Brain microvascular endothelial cell (primary cell): ENCODE results near the gene COL27A1.

Source experiments
- DNase-seq: peaks from one replicate; pipeline ENCODE4 v3.0.0-alpha.2; 2020
- H3K27ac ChIP-seq: fragments of 250-450 bp; sonication (Bioruptor Pico); 2 replicates; pipeline ENCODE4 v1.5.1; 2020; ENCODE audit warnings: mild to moderate bottlenecking, moderate library complexity
- H3K27me3 ChIP-seq: fragments of 250-450 bp; sonication (Bioruptor Pico); replicated peaks from 2 replicates; pipeline ENCODE4 v1.5.1; 2020; ENCODE audit warnings: mild to moderate bottlenecking
- H3K36me3 ChIP-seq: fragments of 250-450 bp; sonication (Bioruptor Pico); replicated peaks from 2 replicates; pipeline ENCODE4 v1.5.1; 2020; ENCODE audit warnings: mild to moderate bottlenecking
- H3K4me3 ChIP-seq: 2 replicates; pipeline ENCODE4 v1.5.1; 2011; ENCODE audit warnings: low read depth, mild to moderate bottlenecking, control low read depth, low read length, moderate library complexity
- in situ Hi-C: cut with HindIII; loops from 2 replicates; pipeline ENCODE4 v1.10.0; 2017; ENCODE audit warnings: low sequenced_read_pairs, low pct_ligation_motif_present
- TF ChIP-seq, protein P1 (sequence below): IDR thresholded peaks from 2 replicates; pipeline ENCODE4 v1.5.1; 2011; ENCODE audit warnings: low read depth, mild to moderate bottlenecking, moderate library complexity, low read length, control low read depth, inconsistent platforms; ENCODE audit errors: missing control alignments

The COL27A1 gene

DNA sequence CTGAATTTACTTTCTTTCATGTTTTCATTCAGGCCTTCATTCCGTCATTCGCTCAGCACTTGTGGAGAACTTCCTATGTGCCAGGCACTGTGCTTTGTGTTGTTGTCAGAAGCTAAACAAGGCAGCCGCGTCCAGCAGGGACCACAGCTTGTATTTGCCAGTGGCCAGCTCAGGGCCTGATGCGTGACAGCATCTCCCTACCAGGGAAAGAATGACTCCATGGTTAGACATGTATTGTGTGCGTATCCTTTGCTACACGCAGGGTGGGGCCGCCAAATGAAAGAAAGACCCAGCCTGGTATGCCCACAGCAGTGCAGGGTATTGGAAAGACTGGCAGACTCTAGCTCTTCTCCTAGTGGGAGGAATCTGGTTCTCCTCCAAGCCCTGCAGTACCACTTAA is 4.7 kb upstream of the COL27A1 start:
- peaks cover 19% of the 10 kb centered on the region for H3K27me3 ChIP-seq
- TF ChIP-seq, protein P1, sequence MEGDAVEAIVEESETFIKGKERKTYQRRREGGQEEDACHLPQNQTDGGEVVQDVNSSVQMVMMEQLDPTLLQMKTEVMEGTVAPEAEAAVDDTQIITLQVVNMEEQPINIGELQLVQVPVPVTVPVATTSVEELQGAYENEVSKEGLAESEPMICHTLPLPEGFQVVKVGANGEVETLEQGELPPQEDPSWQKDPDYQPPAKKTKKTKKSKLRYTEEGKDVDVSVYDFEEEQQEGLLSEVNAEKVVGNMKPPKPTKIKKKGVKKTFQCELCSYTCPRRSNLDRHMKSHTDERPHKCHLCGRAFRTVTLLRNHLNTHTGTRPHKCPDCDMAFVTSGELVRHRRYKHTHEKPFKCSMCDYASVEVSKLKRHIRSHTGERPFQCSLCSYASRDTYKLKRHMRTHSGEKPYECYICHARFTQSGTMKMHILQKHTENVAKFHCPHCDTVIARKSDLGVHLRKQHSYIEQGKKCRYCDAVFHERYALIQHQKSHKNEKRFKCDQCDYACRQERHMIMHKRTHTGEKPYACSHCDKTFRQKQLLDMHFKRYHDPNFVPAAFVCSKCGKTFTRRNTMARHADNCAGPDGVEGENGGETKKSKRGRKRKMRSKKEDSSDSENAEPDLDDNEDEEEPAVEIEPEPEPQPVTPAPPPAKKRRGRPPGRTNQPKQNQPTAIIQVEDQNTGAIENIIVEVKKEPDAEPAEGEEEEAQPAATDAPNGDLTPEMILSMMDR = no peak

DNA sequence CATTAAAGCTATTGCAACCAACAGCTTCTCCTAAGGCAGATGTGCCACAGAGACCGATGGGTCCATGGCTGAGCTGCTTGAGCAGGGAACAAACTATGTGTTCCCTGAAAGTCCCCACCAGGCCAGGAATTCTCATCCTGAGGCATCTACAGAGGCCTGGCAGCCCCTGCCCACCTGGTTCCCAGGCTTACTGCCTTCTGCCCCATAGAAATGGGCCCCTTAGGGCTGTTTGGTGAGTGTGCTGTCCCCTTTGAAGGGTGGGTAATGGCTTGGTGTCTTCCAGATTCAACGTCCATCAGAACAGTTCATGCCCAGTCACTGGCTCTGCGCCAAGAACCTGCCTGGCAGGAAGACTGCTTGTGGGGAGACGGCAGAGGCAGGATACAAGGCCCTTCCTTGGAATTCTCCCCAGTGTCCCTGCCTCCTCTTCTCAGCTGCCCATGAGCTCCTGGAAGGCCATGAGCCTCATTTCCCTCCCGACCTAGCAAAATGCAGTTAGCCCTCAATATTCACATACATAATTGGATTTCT is 3.8 kb upstream of the COL27A1 start:
- no peak for DNase-seq
- H3K4me3 ChIP-seq = no peak overlapping the region
- H3K27ac ChIP-seq = no peak overlapping the region
- peaks cover 19% of the 10 kb centered on the region for H3K27me3 ChIP-seq
- in situ Hi-C loops = no loop called here
- TF ChIP-seq, protein P1 = no peak
- no peaks in the 10 kb centered on the region for H3K36me3 ChIP-seq

More for the DNA sequence above, 4.7 kb upstream of the COL27A1 start:
- in situ Hi-C loops = no loop called here
- no peak for DNase-seq
- Histone ChIP-seq H3K27ac (no peak overlapping the region), H3K36me3 (no peaks in the 10 kb centered on the region), H3K4me3 (no peak overlapping the region)

DNA sequence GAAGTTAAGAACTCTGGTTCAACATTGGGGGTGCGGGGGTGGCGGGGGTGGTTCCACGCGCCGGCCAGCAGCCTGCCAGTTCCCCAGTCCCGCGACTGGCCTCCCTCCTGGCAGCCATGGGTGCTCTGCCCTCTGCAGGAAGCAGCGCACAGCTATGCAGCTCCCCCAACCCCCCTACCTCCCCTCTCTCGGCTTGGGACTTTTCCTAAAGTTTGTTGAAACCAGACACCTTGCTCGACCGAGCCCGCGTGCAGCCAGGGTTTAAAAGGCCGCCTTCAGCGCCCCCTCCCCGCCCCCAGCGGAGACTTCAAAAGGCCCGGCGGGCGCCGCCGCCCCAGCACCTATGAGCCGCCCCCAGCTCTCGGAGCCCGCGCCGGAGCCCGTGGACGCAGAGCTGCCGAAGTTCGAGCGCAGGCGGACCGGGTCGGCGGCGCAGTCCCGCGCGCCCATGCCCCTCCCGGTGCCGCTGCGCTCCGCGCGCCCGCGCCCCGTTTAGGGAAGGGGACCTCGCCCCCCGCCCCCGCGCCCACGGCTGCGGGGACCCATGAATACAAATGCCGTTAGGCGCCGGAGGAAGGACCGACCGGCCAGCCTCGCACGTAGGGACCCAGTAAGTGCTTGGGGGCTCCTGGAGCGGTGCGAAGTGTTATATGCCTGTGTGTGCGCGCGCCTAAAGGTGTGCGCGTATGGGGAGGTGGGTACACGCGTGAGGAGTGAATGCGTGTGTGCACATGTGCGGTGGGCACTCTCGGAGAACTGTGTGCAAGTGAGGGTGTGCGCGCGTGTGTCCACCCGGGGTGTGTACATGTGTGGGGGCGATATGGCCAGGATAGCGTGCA is 1.4 kb upstream of the COL27A1 start:
- no peak for DNase-seq
- no peak overlapping the region for H3K27ac ChIP-seq
- peak overlapping the region; percentile 39 for H3K4me3 ChIP-seq
- in situ Hi-C loops = no loop called here
- TF ChIP-seq, protein P1 = peak; percentile 66
- H3K36me3 ChIP-seq = no peaks in the 10 kb centered on the region
- peaks cover 19% of the 10 kb centered on the region for H3K27me3 ChIP-seq

DNA sequence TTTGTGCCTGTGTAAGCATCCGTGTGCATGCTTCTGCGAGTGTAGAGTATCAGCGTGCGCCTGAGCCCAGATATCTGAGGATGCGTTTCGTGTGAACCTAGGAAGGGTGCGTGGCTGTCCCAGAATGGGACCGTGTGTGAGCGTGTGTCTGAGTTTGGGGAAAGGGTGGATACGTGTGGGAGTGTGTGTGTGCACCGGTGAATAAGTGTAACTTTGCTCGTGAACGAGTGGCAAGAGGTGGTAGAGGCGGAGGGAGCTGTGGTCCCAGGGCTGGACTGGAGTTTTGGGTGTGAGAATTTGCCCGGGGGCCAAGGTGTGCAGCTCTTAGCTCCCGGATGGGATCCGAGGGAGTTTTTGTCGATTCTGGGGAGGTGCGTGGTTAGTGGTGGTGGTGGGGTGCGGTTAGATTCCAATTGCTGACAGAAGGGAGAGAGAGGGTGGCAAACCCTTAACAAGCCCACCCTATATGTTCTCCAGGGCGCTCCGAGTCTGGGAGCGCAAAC is 686 bp upstream of the COL27A1 start:
- in situ Hi-C loops = no loop called here
- H3K36me3 ChIP-seq = no peaks in the 10 kb centered on the region
- peaks cover 19% of the 10 kb centered on the region for H3K27me3 ChIP-seq
- TF ChIP-seq, protein P1 = no peak
- DNase-seq = no peak
- H3K27ac ChIP-seq = no peak overlapping the region
- peak overlapping the region; percentile 39 for H3K4me3 ChIP-seq

DNA sequence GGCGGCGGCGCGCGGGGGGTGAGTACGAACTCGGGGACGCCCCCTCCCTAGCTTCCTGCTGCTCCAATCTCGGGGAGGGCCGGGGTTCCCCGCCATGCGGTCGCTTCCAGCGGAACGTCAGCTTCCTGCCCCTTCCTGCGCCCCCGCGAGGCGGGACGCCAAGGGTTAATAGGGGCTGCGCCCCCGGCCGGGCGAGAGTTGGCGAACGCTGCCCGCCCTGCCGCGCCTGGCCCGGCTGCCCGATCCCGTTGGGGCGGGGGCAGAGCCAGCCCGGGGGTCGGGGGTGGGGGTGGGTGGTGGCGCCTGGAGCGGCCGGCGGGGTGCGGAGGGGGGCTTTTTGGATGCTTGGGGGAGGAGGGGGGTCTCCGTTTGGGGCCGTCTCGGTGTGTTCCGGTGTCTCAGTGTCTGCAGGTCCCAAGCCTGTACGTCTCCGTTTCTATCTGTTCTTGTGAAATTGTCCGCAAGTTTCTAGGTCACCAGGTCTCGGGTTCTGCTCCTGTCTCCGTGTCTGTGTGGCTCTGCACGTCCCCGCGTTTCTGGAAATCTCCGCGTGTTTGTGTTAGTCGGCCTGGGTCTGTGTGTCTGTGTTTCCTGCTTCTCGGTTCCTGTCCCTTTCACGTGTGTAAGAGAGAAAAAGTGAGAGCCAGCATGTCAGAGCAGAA is 789 bp downstream of the COL27A1 start:
- no peak for DNase-seq
- H3K4me3 ChIP-seq = peak overlapping the region; percentile 67
- peak overlapping the region; percentile 2 for H3K27ac ChIP-seq
- in situ Hi-C loops = no loop called here
- TF ChIP-seq, protein P1 = no peak
- H3K36me3 ChIP-seq = no peaks in the 10 kb centered on the region
- peaks cover 19% of the 10 kb centered on the region for H3K27me3 ChIP-seq
